SK-N-SH (cell line): ENCODE data around the gene RUVBL2. TPM values are rescaled to one million over a fixed set of nuclear protein-coding genes. Genes with fewer than 3 reads are reported as not detected.
A peak's percentile ranks its signal among the peaks of the same experiment; 100 is the strongest.

Source experiments
- CTCF ChIA-PET: fragments of 300-600, 350-600 bp; formaldehyde crosslinking; extraction: SDS; loops from one replicate; lab custom pipeline; 2021; lab: Yijun Ruan, JAX
- POLR2A ChIA-PET: fragments of 350-600 bp; sonication (Branson Sonifier 250); formaldehyde crosslinking; extraction: SDS; loops from one replicate; lab custom pipeline; 2020; ENCODE audit warnings: antibody characterized with exemption, inconsistent platforms; lab: Yijun Ruan, JAX
- DNase-seq: peaks from one replicate; pipeline ENCODE4 v3.0.0; 2012
- H2AFZ ChIP-seq: fragments of 200-600 bp; sonication (generic); 2 replicates; pipeline ENCODE4 v1.8.1; 2016; ENCODE audit warnings: antibody characterized with exemption, mild to moderate bottlenecking, low read depth
- H3F3A ChIP-seq: fragments of 200-600 bp; sonication (generic); replicated peaks from 2 replicates; pipeline ENCODE3; 2016; ENCODE audit warnings: antibody characterized with exemption, mild to moderate bottlenecking; ENCODE audit not compliant: insufficient read depth
- H3K27ac ChIP-seq, 2 experiments: fragments of 200-500 bp in 1 of 2; fragments of 200-600 bp in 1 of 2; sonication (Bioruptor generic) in 1 of 2; sonication (generic), shearing (Covaris generic) in 1 of 2; 2 replicates each; pipeline versions ENCODE4 v1.5.1 to v1.6.1; 2014 to 2016; ENCODE audit warnings: low read depth in 2 of 2, inconsistent platforms in 1 of 2, low read length in 1 of 2, mild to moderate bottlenecking in 1 of 2, mixed read lengths in 1 of 2
- H3K27me3 ChIP-seq: fragments of 200-600 bp; sonication (generic), shearing (Covaris generic); 2 replicates; pipeline ENCODE4 v1.6.1; 2016; ENCODE audit warnings: mixed run types; ENCODE audit not compliant: insufficient read depth
- H3K36me3 ChIP-seq, 2 experiments: fragments of 200-500 bp in 1 of 2; fragments of 200-600 bp in 1 of 2; sonication (Bioruptor generic) in 1 of 2; sonication (generic) in 1 of 2; replicated peaks in 1 of 2; 2 replicates each; pipeline versions ENCODE3 to v1.5.1; 2014 to 2016; ENCODE audit warnings: low read length in 1 of 2, mild to moderate bottlenecking in 1 of 2; ENCODE audit not compliant: insufficient read depth in 2 of 2, control insufficient read depth in 1 of 2
- H3K4me1 ChIP-seq, 2 experiments: fragments of 200-500 bp in 1 of 2; fragments of 200-600 bp in 1 of 2; sonication (Bioruptor generic) in 1 of 2; sonication (generic), shearing (Covaris generic) in 1 of 2; 2 replicates each; pipeline versions ENCODE4 v1.5.1 to v1.6.1; 2014 to 2016; ENCODE audit warnings: low read depth in 1 of 2, low read length in 1 of 2, mixed run types in 1 of 2; ENCODE audit not compliant: insufficient read depth in 2 of 2, control insufficient read depth in 1 of 2
- H3K4me2 ChIP-seq: fragments of 200-600 bp; sonication (generic), shearing (Covaris generic); 2 replicates; pipeline ENCODE4 v1.6.1; 2017; ENCODE audit warnings: mixed run types
- H3K4me3 ChIP-seq, 2 experiments: fragments of 200-500 bp in 1 of 2; fragments of 200-600 bp in 1 of 2; sonication (Bioruptor generic) in 1 of 2; sonication (generic), shearing (Covaris generic) in 1 of 2; 2 replicates each; pipeline versions ENCODE4 v1.5.1 to v1.8.1; 2014 to 2016; ENCODE audit warnings: low read depth in 2 of 2, inconsistent platforms in 1 of 2, low read length in 1 of 2, mild to moderate bottlenecking in 1 of 2, mixed read lengths in 1 of 2, moderate library complexity in 1 of 2
- H3K79me2 ChIP-seq: fragments of 200-600 bp; sonication (generic); 2 replicates; pipeline ENCODE4 v1.8.1; 2017; ENCODE audit warnings: mild to moderate bottlenecking; ENCODE audit not compliant: insufficient read depth
- H3K9ac ChIP-seq: fragments of 200-600 bp; sonication (generic); 2 replicates; pipeline ENCODE4 v1.6.1; 2017; ENCODE audit warnings: mixed run types
- H3K9me2 ChIP-seq: fragments of 200-600 bp; sonication (generic); 2 replicates; pipeline ENCODE4 v1.6.1; 2017; ENCODE audit warnings: mixed run types
- H3K9me3 ChIP-seq: fragments of 200-600 bp; sonication (generic); 2 replicates; pipeline ENCODE4 v1.6.1; 2017; ENCODE audit warnings: mixed run types, mild to moderate bottlenecking, moderate library complexity
- H4K20me1 ChIP-seq: fragments of 200-600 bp; sonication (generic); 2 replicates; pipeline ENCODE4 v1.6.1; 2017; ENCODE audit warnings: mild to moderate bottlenecking, mixed run types; ENCODE audit not compliant: insufficient read depth
- CHD2 ChIP-seq: fragments of 150-350 bp; IDR thresholded peaks from 2 replicates; pipeline ENCODE4 v1.6.1; 2018; ENCODE audit warnings: low read length; ENCODE audit not compliant: partially characterized antibody
- FOXJ3 ChIP-seq: sonication (generic); formaldehyde crosslinking; IDR thresholded peaks from 2 replicates; pipeline ENCODE4 v1.5.1; 2020; ENCODE audit warnings: mild to moderate bottlenecking, missing genetic modification reagents
- GATA2 ChIP-seq: sonication (generic); formaldehyde crosslinking; IDR thresholded peaks from 2 replicates; pipeline ENCODE4 v1.5.0; 2020; ENCODE audit warnings: mild to moderate bottlenecking, missing genetic modification reagents
- JUND ChIP-seq: IDR thresholded peaks from 2 replicates; pipeline ENCODE4 v1.4.0; 2012
- MEF2A ChIP-seq: IDR thresholded peaks from 2 replicates; pipeline ENCODE4 v1.4.0; 2012; ENCODE audit warnings: low read depth, borderline replicate concordance
- NRF1 ChIP-seq: IDR thresholded peaks from 2 replicates; pipeline ENCODE4 v1.6.1; 2012; ENCODE audit warnings: low read depth, mild to moderate bottlenecking, low read length
- POLR2AphosphoS5 ChIP-seq: IDR thresholded peaks from 2 replicates; pipeline ENCODE4 v1.6.1; 2012; ENCODE audit warnings: low read depth, low read length
- RAD21 ChIP-seq: IDR thresholded peaks from 2 replicates; pipeline ENCODE4 v1.6.1; 2012; ENCODE audit warnings: mild to moderate bottlenecking, low read length
- SIN3A ChIP-seq: IDR thresholded peaks from 2 replicates; pipeline ENCODE4 v1.6.1; 2012; ENCODE audit warnings: low read depth, mild to moderate bottlenecking, low read length, moderate library complexity, borderline replicate concordance
- SMC3 ChIP-seq: IDR thresholded peaks from 2 replicates; pipeline ENCODE4 v1.6.1; 2012; ENCODE audit warnings: low read depth, low read length, improper control_type of control experiment
- TAF1 ChIP-seq: IDR thresholded peaks from 2 replicates; pipeline ENCODE4 v1.6.1; 2012; ENCODE audit warnings: low read depth, mild to moderate bottlenecking, low read length, moderate library complexity, borderline replicate concordance
- TCF12 ChIP-seq: IDR thresholded peaks from 2 replicates; pipeline ENCODE4 v1.4.0; 2012
- WGBS: methylation state at CpG from one replicate; pipeline ENCODE4 v1.1.6; 2017; ENCODE audit warnings: low lambda C conversion rate; 5-methylcytosine and 5-hydroxymethylcytosine counted together
- polyA plus RNA-seq, 3 experiments: library from polyadenylated mRNA; depleted of rRNA; stranded (reverse); fragments of >200 nt; gene quantifications; 2 replicates each; pipeline ENCODE4 v1.2.3, GENCODE V29; 2012
- TF ChIP-seq, protein P1 (sequence below): IDR thresholded peaks from 2 replicates; pipeline ENCODE4 v1.6.1; 2012; ENCODE audit warnings: mild to moderate bottlenecking, low read depth, low read length, moderate library complexity
- TF ChIP-seq, protein P2 (sequence below): IDR thresholded peaks from 2 replicates; pipeline ENCODE4 v1.4.0; 2012; ENCODE audit warnings: low read depth
- TF ChIP-seq, protein P3 (sequence below): IDR thresholded peaks from 2 replicates; pipeline ENCODE4 v1.4.0; 2012; ENCODE audit warnings: low read depth, borderline replicate concordance

The RUVBL2 gene
- polyA plus RNA-seq, 1 of the 3 experiments (the other 2 are of a cell fraction), result 459 TPM

DNA sequence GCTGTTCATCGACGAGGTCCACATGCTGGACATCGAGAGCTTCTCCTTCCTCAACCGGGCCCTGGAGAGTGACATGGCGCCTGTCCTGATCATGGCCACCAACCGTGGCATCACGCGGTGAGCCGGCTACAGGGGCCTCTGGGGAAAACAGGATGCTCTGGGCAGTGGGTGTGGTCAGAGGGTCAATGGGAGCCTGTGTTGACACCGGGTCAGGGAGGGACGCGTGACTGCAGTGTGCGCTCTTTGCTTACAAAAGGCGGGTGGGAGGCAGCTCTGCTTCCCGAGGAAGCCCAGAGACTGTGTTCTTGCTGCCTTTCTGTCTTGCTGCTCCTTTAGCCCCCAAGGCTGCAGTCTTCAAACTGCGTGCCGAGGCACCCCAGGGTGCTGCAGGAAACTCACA, 17.5 kb downstream of the RUVBL2 start:
- Histone ChIP-seq H3K36me3 (peaks cover 7 to 55% of the 10 kb centered on the region in 2 experiments), H3F3A (peaks cover 7% of the 10 kb centered on the region), H3K9me3 (no peaks in the 10 kb centered on the region), H3K27me3 (no peaks in the 10 kb centered on the region), H3K79me2 (no peaks in the 10 kb centered on the region), H3K9me2 (no peaks in the 10 kb centered on the region), H3K9ac (no peak overlapping the region), H3K4me2 (no peak overlapping the region), H4K20me1 (no peaks in the 10 kb centered on the region), H2AFZ (no peak overlapping the region)
- POLR2A ChIA-PET, result no interaction called here
- WGBS, result 90% methylated on average over 13 of the region's 17 CpGs
- DNase-seq, result no peak
- TF ChIP-seq TAF1 (no peak), GATA2 (CRISPR knock-in tag) (no peak)
- TF ChIP-seq, all 33 proteins: peak for 0
- Histone ChIP-seq H3K4me3 (no peak overlapping the region), H3K4me1 (no peaks in the 10 kb centered on the region), H3K27ac (no peak overlapping the region)
- CTCF ChIA-PET, result interaction anchor here (1.3 to 8.6 kb wide), 2 partner anchors 8 to 12 kb away, joined by 5 to 68 read pairs; no protein-coding TSS in a partner anchor

DNA sequence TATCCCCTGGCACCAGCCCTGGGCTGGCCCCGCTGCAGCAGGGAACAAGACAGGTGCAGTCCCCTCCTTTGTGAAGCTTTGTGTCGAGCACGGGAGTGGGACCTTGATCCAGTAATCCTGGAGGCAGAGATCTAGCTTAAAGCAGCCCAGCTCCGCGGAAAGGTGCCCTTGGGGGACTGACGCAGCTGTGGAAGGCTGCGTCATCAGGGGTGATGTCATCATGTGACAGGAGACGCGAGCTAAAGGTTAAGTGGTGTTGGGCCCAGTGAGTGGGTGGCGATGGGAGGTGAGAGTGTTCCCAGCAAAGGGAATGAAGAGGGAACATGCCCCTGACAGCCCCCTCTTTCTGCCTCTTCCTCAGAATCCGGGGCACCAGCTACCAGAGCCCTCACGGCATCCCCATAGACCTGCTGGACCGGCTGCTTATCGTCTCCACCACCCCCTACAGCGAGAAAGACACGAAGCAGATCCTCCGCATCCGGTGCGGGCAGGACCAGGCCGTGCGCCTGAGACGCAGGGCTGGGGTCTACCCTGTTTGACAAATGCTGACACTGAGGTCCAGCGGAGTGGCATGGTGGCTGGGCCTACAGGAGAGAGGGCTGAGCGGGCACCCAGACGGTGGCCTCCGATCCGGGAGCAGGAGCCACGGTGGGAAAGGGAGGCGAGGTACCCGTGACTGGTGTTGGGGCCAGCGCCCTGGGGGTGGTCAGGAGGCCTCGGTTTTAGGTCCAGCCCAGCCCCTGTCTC, 20.6 kb downstream of the RUVBL2 start:
- peaks cover 10% of the 10 kb centered on the region for H3F3A ChIP-seq
- no peaks in the 10 kb centered on the region for H3K9me2 ChIP-seq
- ChIA-PET CTCF (interaction anchor here (1.1 to 8.6 kb wide), 2 partner anchors 15 to 21 kb away, joined by 5 to 68 read pairs; partner anchors contain the start of gene RUVBL2), POLR2A (no interaction called here)
- H3K27me3 ChIP-seq, result no peaks in the 10 kb centered on the region
- TF ChIP-seq POLR2AphosphoS5, result 0 out of 2 replicates have a peak, but pooled peaks have one; percentile 5
- TF ChIP-seq, protein P1, sequence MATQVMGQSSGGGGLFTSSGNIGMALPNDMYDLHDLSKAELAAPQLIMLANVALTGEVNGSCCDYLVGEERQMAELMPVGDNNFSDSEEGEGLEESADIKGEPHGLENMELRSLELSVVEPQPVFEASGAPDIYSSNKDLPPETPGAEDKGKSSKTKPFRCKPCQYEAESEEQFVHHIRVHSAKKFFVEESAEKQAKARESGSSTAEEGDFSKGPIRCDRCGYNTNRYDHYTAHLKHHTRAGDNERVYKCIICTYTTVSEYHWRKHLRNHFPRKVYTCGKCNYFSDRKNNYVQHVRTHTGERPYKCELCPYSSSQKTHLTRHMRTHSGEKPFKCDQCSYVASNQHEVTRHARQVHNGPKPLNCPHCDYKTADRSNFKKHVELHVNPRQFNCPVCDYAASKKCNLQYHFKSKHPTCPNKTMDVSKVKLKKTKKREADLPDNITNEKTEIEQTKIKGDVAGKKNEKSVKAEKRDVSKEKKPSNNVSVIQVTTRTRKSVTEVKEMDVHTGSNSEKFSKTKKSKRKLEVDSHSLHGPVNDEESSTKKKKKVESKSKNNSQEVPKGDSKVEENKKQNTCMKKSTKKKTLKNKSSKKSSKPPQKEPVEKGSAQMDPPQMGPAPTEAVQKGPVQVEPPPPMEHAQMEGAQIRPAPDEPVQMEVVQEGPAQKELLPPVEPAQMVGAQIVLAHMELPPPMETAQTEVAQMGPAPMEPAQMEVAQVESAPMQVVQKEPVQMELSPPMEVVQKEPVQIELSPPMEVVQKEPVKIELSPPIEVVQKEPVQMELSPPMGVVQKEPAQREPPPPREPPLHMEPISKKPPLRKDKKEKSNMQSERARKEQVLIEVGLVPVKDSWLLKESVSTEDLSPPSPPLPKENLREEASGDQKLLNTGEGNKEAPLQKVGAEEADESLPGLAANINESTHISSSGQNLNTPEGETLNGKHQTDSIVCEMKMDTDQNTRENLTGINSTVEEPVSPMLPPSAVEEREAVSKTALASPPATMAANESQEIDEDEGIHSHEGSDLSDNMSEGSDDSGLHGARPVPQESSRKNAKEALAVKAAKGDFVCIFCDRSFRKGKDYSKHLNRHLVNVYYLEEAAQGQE, result no peak
- no peak overlapping the region for H2AFZ ChIP-seq
- H3K36me3 ChIP-seq, result peaks cover 0 to 46% of the 10 kb centered on the region in 2 experiments
- H4K20me1 ChIP-seq, result no peaks in the 10 kb centered on the region
- H3K4me1 ChIP-seq, result peaks cover 0 to 22% of the 10 kb centered on the region in 2 experiments; a peak in 1 of 4 replicates
- no peaks in the 10 kb centered on the region for H3K9me3 ChIP-seq
- H3K27ac ChIP-seq, result no peak overlapping the region
- H3K79me2 ChIP-seq, result no peaks in the 10 kb centered on the region
- H3K4me2 ChIP-seq, result no peak overlapping the region
- 92% methylated on average over 16 of the region's 32 CpGs for WGBS
- no peak overlapping the region for H3K4me3 ChIP-seq
- no peak for DNase-seq
- H3K9ac ChIP-seq, result no peak overlapping the region

DNA sequence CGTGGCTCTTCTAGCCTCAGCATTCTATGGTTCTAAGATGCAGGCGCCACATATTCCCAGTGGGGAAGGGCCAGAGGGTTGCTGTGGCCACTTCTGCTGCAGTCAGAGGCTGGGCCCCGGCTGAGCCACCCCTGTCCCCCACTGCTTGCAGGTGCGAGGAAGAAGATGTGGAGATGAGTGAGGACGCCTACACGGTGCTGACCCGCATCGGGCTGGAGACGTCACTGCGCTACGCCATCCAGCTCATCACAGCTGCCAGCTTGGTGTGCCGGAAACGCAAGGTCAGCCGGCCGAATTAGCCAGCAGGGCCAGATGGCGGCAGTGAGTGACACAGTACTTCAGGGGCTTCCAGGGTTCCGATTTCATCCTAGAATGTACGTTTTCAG, 21.2 kb downstream of the RUVBL2 start:
- DNase-seq, result no peak
- Histone ChIP-seq H3K36me3 (peaks cover 0 to 41% of the 10 kb centered on the region in 2 experiments), H3K79me2 (no peaks in the 10 kb centered on the region), H3K27me3 (no peaks in the 10 kb centered on the region), H3F3A (peaks cover 12% of the 10 kb centered on the region), H2AFZ (no peak overlapping the region), H3K4me2 (no peak overlapping the region), H3K9me3 (no peaks in the 10 kb centered on the region), H3K9me2 (no peaks in the 10 kb centered on the region), H3K4me1 (peaks cover 0 to 24% of the 10 kb centered on the region in 2 experiments; a peak in 1 of 4 replicates), H4K20me1 (no peaks in the 10 kb centered on the region), H3K9ac (no peak overlapping the region), H3K4me3 (no peak overlapping the region), H3K27ac (no peak overlapping the region)
- TF ChIP-seq, protein P2, sequence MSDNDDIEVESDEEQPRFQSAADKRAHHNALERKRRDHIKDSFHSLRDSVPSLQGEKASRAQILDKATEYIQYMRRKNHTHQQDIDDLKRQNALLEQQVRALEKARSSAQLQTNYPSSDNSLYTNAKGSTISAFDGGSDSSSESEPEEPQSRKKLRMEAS, result no peak
- no peak for TF ChIP-seq FOXJ3 (CRISPR knock-in tag)
- no peak for TF ChIP-seq POLR2AphosphoS5
- no peak for TF ChIP-seq RAD21
- no peak for TF ChIP-seq SMC3
- no peak for TF ChIP-seq CHD2
- no peak for TF ChIP-seq NRF1
- TF ChIP-seq TCF12, result no peak
- TF ChIP-seq MEF2A, result no peak
- no peak for TF ChIP-seq SIN3A
- TF ChIP-seq, protein P3, sequence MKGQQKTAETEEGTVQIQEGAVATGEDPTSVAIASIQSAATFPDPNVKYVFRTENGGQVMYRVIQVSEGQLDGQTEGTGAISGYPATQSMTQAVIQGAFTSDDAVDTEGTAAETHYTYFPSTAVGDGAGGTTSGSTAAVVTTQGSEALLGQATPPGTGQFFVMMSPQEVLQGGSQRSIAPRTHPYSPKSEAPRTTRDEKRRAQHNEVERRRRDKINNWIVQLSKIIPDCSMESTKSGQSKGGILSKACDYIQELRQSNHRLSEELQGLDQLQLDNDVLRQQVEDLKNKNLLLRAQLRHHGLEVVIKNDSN, result no peak
- no peak for TF ChIP-seq JUND
- ChIA-PET POLR2A (no interaction called here), CTCF (interaction anchor here (1.1 to 1.4 kb wide), 2 partner anchors 15 to 21 kb away, joined by 3 to 5 read pairs; partner anchors contain the start of gene RUVBL2)
- WGBS, result 95% methylated on average over 16 of the region's 18 CpGs
